ENCODE measurements around the gene ANTXRL. TPM values are rescaled to one million over a fixed set of nuclear protein-coding genes. Genes with fewer than 3 reads are reported as not detected.

Gene ANTXRL
- total RNA-seq, 4 donors from 2014 or later: not detected

GRCh38 chr10:46296641-46297141 lies 9.9 kb downstream of the ANTXRL start:
- TF ChIP-seq EP300 (IDR thresholded peaks at IDR 0.05) (no peak), POLR2A (IDR thresholded peaks at IDR 0.05) (no peak), CTCF (IDR thresholded peaks at IDR 0.05) (no peak)
- no peak for DNase-seq (ENCODE audit: low spot score in 2 of 2)
- 64% methylated on average over 5 of the region's 5 CpGs; no CpG with 5 or more reads in 1 of the 2 donors for WGBS, 2 donors

GRCh38 chr10:46297406-46298204 lies 10.8 kb downstream of the ANTXRL start:
- Histone ChIP-seq H3K4me1 (no peaks in the 10 kb centered on the region), H3K4me3 (no peak overlapping the region), H3K9me3 (no peaks in the 10 kb centered on the region), H3K27me3 (no peaks in the 10 kb centered on the region), H3K27ac (no peak overlapping the region), H3K36me3 (no peaks in the 10 kb centered on the region)
- no peak for DNase-seq (ENCODE audit: low spot score in 2 of 2)
- TF ChIP-seq EP300 (IDR thresholded peaks at IDR 0.05) (no peak), CTCF (IDR thresholded peaks at IDR 0.05) (no peak), POLR2A (IDR thresholded peaks at IDR 0.05) (no peak)
- 80 to 81% methylated on average over 11 to 16 of the region's 16 CpGs for WGBS, 2 donors

More at GRCh38 chr10:46296641-46297141, 9.9 kb downstream of the ANTXRL start:
- Histone ChIP-seq H3K4me3 (no peak overlapping the region), H3K36me3 (no peaks in the 10 kb centered on the region), H3K27me3 (no peaks in the 10 kb centered on the region), H3K9me3 (no peaks in the 10 kb centered on the region), H3K4me1 (peaks cover 0 to 7% (median 0%) of the 10 kb centered on the region in 4 donors), H3K27ac (no peak overlapping the region)

GRCh38 chr10:46298477-46299285 lies 11.9 kb downstream of the ANTXRL start:
- Histone ChIP-seq H3K4me1 (no peaks in the 10 kb centered on the region), H3K4me3 (no peak overlapping the region), H3K36me3 (no peaks in the 10 kb centered on the region), H3K9me3 (no peaks in the 10 kb centered on the region), H3K27ac (no peak overlapping the region), H3K27me3 (no peaks in the 10 kb centered on the region)
- TF ChIP-seq EP300 (IDR thresholded peaks at IDR 0.05): no peak
- TF ChIP-seq POLR2A (IDR thresholded peaks at IDR 0.05): no peak
- TF ChIP-seq CTCF (IDR thresholded peaks at IDR 0.05): no peak
- no peak for DNase-seq (ENCODE audit: low spot score in 2 of 2)
- WGBS, 2 donors: 70 to 71% methylated on average over 8 to 9 of the region's 9 CpGs

GRCh38 chr10:46299286-46299535 lies 12.4 kb downstream of the ANTXRL start:
- no peak for TF ChIP-seq POLR2A (IDR thresholded peaks at IDR 0.05)
- TF ChIP-seq CTCF (IDR thresholded peaks at IDR 0.05): no peak
- TF ChIP-seq EP300 (IDR thresholded peaks at IDR 0.05): no peak
- DNase-seq (ENCODE audit: low spot score in 2 of 2): no peak
- no peaks in the 10 kb centered on the region for H3K27me3 ChIP-seq
- H3K4me3 ChIP-seq: no peak overlapping the region
- no peaks in the 10 kb centered on the region for H3K4me1 ChIP-seq
- H3K9me3 ChIP-seq: no peaks in the 10 kb centered on the region
- no peaks in the 10 kb centered on the region for H3K36me3 ChIP-seq
- H3K27ac ChIP-seq: no peak overlapping the region
- WGBS, 2 donors: 86% methylated on average over 5 of the region's 5 CpGs; no CpG with 5 or more reads in 1 of the 2 donors

Measured in tibial nerve (tissue), 4 donors.